ENCODE measurements around the gene TSPAN4.

The TSPAN4 gene

GRCh38 chr11:836700-837099 lies 6.0 kb upstream of the TSPAN4 start:
- no peak for DNase-seq (ENCODE audit: low read depth)

GRCh38 chr11:837189-837989 lies 5.3 kb upstream of the TSPAN4 start:
- no peak for DNase-seq (ENCODE audit: low read depth)

- DNase-seq (ENCODE audit: low read depth) = no peak
Measured at GRCh38 chr11:837990-838307, 4.7 kb upstream of the TSPAN4 start.

- DNase-seq (ENCODE audit: low read depth) = no peak
Measured at GRCh38 chr11:838441-839279, 4.0 kb upstream of the TSPAN4 start.

GRCh38 chr11:839280-839623 lies 3.4 kb upstream of the TSPAN4 start:
- no peak for DNase-seq (ENCODE audit: low read depth)

- DNase-seq (ENCODE audit: low read depth) = no peak
Measured at GRCh38 chr11:839875-840617, 2.6 kb upstream of the TSPAN4 start.

GRCh38 chr11:841981-842369 lies 677 bp upstream of the TSPAN4 start:
- no peak for DNase-seq (ENCODE audit: low read depth)

GRCh38 chr11:843086-843734 lies 558 bp downstream of the TSPAN4 start:
- DNase-seq (ENCODE audit: low read depth) = no peak

- peak; percentile 88 for DNase-seq (ENCODE audit: low read depth)
Measured at GRCh38 chr11:843818-844692, 1.4 kb downstream of the TSPAN4 start.

GRCh38 chr11:844693-845644 lies 2.3 kb downstream of the TSPAN4 start:
- peak; percentile 49 for DNase-seq (ENCODE audit: low read depth)

- DNase-seq (ENCODE audit: low read depth) = no peak
Measured at GRCh38 chr11:845872-846495, 3.3 kb downstream of the TSPAN4 start.

- no peak for DNase-seq (ENCODE audit: low read depth)
Measured at GRCh38 chr11:846496-847098, 3.9 kb downstream of the TSPAN4 start.

GRCh38 chr11:847876-848275 lies 5.2 kb downstream of the TSPAN4 start:
- no peak for DNase-seq (ENCODE audit: low read depth)

GRCh38 chr11:848380-848931 lies 5.8 kb downstream of the TSPAN4 start:
- no peak for DNase-seq (ENCODE audit: low read depth)

- no peak for DNase-seq (ENCODE audit: low read depth)
Measured at GRCh38 chr11:849104-849824, 6.6 kb downstream of the TSPAN4 start.

- no peak for DNase-seq (ENCODE audit: low read depth)
Measured at GRCh38 chr11:849951-850774, 7.5 kb downstream of the TSPAN4 start.
